ENCODE results near the gene PAN3.
"Not testable (repeated sequence)": the region's sequence is repeated elsewhere in the genome, so short reads cannot be mapped to it uniquely, and the experiment has no call there.

The PAN3 gene, protein sequence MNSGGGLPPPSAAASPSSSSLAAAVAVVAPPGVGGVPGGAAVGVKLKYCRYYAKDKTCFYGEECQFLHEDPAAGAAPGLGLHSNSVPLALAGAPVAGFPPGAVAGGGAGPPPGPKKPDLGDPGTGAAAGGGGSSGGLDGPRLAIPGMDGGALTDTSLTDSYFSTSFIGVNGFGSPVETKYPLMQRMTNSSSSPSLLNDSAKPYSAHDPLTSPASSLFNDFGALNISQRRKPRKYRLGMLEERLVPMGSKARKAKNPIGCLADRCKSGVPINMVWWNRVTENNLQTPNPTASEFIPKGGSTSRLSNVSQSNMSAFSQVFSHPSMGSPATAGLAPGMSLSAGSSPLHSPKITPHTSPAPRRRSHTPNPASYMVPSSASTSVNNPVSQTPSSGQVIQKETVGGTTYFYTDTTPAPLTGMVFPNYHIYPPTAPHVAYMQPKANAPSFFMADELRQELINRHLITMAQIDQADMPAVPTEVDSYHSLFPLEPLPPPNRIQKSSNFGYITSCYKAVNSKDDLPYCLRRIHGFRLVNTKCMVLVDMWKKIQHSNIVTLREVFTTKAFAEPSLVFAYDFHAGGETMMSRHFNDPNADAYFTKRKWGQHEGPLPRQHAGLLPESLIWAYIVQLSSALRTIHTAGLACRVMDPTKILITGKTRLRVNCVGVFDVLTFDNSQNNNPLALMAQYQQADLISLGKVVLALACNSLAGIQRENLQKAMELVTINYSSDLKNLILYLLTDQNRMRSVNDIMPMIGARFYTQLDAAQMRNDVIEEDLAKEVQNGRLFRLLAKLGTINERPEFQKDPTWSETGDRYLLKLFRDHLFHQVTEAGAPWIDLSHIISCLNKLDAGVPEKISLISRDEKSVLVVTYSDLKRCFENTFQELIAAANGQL

DNA sequence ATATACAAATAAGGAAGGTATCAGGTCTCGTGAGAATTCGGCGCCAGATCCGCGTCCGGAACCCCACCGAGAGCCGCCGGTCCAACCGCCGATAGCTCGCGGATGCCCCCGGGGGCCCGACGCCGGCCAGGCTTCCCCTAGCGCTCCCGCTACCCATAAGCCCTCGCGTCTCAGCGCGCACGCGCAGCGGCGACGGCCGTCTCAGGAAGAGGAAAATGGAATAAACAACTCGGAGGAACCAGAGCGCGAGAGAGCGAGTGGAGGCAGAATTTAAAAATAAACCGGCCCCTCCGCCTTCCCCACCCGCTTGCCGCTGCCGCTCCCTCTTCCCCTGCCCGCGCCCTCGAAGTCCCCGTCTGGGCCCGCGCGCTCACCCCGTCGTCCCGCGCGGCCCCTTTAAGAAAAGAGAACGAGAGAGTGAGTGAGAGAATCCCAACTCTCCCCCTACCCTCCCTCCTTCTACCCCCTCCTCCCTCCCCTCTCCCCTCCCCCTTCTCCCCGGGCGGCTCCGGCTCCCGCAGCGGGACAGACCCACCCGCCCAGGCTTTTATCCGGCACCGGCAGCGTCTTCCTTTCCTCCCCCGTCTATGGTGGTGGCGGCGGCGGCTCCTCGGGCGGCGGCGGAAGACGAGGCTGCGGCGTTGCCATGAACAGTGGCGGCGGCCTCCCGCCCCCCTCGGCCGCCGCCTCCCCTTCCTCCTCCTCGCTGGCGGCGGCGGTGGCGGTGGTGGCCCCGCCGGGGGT lies at the start of gene PAN3:
PAN3 (plus strand) TSS at position 534 of the 744 bp plus-strand sequence; CDS start at position 647, 113 bp downstream.
- DNase-seq (ENCODE audit: low read depth): peak; percentile 88

DNA sequence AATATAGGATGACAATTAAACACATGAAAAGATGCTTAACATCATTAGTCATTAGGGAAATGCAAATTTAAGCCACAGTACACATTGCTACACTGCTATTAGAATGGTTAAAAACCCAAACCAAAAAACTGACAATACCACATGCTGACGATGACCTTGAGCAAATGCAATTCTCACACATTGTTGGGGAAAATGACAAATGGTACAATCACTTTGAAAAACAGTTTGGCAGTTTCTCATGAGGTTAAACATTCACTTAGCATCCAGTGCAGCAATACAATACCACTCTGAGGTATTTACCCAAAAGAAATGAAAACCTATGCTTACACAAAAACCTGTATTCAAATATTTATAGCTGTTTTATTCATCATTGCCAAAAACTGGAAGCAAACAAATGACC lies 49.3 kb upstream of the PAN3 start:
- no peak for DNase-seq (ENCODE audit: low read depth)

DNA sequence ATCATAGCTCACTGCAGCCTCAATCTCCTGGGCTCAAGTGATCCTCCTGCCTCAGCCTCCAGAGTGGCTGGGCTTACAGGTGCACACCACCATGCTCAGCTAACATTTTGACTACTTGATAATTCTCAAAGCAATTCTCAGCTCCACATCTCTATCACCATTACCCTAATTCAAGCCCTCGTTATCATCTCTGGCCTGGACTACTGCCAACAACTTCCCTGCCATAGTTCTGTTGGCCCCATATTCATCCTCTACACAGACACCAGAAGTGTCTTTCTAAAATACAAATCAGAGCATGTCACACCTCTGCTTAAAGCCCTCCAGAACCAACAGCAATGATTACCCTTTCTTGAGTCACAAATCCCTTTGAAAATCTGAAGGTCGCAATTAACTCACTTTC lies 45.9 kb upstream of the PAN3 start:
- DNase-seq (ENCODE audit: low read depth): no peak

DNA sequence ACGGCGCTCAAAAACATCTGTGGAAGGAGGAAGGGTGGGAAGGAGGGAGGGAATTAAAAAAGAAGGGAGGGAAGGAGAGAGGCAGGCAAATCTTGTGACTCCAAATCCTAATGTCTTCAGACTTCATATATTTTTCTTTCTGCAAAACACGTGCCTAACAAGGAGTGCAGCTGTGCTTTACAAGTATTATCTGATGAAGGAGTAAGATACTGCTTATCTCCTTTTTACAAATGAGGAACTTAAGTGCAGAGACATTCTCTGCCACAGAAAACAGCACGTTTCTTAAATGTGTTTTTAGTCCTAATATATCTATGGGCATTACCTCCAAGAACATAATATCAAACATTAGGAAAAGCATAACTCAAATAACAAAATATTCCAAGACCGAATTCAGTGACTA lies 44.5 kb upstream of the PAN3 start:
- no peak for DNase-seq (ENCODE audit: low read depth)

DNA sequence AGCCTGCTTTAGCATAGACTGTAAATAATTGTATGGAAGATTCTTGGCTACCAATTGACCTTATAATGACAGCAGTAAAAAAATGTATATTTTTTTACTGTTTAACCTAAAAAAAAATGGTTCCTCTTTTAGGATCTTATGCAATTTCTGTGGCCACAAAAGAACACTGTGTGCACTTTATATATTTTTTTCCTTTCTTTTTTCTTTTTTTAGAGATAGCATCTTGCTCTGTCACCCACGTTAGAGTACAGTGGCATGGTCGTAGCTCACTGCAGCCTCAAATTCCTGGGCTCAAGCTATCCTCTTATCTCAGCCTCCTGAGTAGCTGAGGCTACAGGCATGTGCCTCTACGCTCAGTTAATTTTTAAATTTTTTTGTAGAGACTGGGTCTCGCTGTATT lies 44.0 kb upstream of the PAN3 start:
- DNase-seq (ENCODE audit: low read depth): no peak

DNA sequence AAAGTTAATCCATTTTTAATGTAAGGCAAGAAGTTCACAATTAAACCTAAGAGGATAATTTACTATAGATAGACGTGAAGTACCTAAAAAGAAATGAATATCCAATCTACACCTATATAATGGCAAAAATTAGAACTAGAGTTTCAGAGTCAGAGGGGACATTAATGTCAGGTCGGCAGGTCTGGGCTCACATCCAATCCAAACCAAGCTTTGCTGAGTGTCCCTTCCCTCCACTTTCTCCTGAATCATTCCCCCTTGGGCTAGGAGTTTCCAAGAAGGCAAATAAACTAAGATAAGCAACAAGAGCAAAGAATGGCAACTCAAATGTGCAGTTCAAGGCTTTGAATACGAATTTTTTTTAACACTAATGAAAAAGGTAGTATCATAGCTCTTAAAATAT lies 40.8 kb upstream of the PAN3 start:
- no peak for DNase-seq (ENCODE audit: low read depth)

DNA sequence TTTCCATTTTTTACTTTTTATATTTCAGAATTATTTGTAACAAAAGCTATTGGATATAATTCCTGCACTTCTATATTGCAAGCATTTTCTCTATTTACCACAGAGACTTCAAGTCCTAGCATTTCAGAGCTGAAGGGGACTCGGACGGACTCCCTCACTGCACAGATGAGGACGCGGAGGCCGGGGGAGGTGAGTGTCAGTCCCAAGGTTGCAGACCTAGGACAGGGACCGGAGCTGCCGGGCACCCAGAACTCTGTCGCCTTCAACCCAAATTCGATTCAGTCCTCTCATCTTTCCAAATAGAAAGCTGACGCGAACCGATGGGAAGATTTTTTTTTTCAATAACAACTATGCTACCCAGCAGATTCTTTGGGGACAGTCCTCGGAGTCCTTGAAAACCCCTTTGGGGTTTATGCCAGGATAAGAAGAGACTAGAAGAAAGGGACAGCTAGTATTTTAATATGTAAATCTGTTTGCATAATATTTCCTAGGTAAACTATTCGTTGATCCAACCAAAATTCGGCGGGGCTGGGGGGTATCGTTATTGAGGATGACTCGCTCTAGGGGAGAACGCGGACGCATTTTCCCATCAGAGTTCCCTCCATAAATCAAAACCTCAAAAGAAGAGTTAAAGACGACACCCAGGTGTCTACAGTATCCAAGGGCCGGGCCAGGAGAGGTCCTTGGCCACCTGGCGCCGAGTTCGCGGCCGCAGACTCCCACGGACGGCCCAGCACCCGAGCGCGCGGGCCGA lies 38.8 kb upstream of the PAN3 start:
- no peak for DNase-seq (ENCODE audit: low read depth)

DNA sequence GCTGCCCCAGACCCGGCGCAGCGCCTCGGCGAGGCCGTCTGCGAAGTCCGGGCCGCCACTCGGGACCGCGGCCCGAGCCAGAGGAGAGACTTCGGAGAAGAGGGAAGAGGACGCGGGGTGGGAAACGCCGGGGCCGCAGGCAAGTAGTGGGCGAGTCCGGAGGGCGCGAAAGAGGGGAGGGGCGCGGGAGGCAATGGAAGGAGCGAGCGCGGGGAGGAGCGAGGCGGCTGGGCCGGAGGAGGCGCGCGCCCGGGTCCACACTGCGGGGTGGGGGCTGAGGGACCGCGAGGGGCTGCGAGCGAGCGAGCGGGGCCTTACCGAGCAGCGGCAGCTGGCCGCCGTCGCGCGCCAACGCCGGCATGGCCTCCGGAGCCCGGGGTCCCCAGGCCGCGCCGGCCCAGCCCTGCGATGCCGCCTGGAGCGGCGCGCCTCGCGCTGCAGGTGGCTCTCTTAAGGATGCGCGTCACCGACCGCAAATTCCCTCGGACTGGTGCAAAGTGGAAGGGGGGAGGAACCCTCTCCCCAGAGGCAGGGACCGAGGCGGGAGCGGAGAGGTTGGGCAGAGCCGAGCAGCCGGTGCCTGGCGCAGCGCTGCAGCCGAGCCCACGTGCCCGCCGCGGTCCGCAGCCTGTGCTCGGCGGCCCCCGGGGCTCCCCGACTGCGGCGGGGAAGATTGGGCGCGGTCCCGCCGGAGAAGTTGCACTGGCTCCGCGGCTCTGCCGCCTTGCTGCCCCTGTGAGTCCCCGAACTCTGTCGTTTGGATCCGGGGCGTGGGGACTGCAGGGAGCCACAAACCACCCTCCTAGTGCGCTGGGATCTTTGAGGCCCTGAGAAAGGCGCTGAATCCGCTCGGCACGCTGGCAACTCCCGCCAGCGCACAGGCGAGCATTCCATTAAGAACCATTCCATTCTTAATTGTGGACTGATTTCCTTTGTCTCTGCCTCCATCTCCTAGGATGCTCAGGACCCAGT lies 37.9 kb upstream of the PAN3 start, which contains the start of gene FLT3:
FLT3 (minus strand) TSS at position 427 of the 972 bp plus-strand sequence; CDS start at position 361, 66 bp downstream.
- DNase-seq (ENCODE audit: low read depth): no peak

DNA sequence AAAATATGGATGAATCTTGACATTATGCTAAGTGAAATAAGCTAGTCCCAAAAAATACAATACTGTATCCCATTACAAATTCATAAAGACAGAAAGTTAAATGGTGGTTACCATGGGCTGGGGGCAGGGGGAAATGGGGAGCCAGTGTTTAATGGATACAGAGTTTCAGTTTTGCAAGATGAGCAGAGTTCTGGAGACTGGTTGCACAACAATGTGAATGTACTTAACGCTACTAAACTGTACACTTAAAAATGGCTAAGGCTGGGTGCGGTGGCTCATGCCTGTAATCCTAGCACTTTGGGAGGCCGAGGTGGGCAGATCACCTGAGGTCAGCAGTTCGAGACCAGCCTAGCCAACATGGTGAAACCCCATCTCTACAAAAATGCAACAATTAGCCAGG lies 36.5 kb upstream of the PAN3 start:
- DNase-seq (ENCODE audit: low read depth): not testable (repeated sequence)

DNA sequence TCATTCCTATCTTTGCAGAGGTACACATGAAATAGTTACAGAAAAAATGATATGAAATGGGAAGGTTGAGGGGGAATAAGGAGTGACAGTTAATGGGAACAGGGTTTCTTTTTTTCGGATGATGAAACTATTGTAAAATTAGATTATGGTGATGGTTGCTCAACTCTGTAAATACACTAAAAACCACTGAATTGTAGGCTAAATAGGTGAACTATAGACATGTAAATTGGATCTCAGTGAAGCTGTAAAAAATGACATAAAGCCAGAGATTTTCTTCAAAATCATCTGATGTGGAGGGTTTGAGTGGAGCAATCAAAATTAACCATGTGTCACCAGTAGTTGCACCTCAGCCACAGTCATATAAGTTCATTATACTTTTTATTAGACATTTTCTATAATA lies 31.4 kb upstream of the PAN3 start:
- DNase-seq (ENCODE audit: low read depth): no peak

DNA sequence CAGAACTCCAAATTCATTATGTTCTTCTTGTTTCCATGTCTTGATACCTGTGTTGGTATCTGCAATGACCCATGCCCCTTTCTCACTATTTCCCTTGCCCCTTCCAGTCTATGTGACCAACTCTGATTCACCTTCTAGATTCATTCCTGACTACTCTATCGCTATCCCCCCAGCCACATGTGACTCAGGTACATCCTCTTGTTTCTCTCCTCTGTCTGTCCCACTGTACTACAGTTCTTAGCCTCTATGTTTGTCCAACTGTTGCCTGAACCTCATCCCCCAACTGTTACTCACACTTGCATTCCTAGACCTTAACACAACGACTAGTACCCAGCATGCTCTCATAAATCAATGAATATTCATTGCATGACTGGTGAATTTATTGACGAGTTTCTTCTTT lies 27.9 kb upstream of the PAN3 start:
- no peak for DNase-seq (ENCODE audit: low read depth)

DNA sequence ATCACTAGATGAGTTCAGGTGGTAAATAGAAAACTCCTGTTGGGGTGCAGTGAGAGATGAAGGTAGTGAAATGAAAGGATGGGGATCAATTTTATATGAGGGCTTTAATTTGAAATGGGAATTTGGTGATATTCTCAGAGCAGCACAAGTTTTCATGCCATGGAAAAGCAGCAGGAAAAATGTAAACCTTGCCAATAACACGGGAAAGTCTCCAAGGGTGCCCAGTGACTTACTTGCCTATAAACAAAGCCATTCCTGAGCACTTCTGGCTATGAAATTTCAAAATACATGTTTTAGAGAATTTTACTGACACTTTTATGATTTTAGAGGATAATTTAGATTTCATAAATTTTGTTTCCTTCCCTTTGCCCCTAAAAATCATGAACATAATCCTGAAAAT lies 21.6 kb upstream of the PAN3 start:
- DNase-seq (ENCODE audit: low read depth): no peak

DNA sequence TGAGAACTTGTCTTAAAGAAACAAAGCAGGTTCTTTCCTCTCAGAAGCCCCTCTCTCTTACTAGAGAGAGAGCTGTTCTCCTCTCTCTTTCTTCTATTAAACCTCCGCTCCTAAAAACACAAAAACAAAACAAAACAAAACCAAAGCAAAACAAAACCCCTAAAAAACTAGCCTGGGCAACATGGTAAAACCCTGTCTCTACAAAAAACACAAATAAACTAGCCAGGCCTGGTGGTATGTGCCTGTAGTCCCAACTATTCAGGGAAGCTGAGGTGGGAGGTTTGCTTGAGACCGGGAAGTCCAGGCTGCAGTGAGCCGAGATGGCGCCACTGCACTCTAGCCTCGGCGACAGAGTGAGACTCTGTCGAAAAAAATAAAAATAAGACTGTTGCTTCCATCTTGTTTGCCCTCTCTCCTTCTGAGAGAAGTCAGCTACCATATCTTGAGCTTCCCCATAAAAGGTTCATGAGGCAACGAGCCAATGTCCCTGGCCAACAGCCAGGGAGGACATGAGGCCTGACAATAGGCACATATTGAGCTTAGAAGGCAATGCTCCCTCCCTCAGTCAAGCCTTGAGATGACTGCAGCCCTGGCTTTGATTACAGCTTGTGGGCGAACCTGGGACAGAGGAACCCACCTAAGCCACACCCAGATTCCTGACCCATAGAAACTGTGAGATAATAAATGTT lies 20.5 kb upstream of the PAN3 start:
- no peak for DNase-seq (ENCODE audit: low read depth)

DNA sequence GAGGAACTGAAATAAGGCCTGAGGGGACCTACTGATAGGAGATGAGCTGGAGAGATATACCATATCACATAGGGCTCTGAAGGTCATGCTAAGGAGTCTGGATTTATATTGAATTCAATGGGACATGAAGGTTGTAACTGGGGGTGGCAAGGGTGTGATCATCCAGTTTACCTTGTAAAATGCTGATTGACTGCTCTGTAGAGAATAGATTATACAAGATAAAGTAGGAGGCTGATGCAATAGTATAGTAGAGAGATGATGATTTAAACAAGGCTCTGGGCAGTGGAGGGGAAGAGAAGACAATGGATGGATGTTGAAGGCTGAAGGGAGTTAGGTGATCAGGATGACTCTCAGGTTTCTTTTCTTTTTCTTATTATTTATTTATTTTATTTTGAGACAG lies 18.0 kb upstream of the PAN3 start:
- DNase-seq (ENCODE audit: low read depth): no peak

DNA sequence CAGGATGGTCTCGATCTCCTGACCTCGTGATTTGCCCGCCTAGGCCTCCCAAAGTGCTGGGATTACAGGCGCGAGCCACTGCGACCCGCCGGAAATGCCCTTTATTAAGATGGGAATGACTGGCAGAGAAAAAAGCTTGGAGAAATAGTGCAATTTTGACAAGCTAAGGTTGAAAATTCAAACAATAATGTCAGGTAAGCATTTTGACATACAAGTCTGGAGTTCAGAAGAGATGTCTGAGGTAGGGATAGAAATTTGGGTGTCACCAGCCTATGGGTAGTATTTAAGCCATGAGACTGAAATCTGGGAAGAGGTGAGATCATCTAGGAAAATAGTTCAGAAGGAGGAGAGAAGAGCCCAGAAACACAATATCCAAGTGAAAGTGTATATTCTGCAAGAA lies 17.1 kb upstream of the PAN3 start:
- no peak for DNase-seq (ENCODE audit: low read depth)

DNA sequence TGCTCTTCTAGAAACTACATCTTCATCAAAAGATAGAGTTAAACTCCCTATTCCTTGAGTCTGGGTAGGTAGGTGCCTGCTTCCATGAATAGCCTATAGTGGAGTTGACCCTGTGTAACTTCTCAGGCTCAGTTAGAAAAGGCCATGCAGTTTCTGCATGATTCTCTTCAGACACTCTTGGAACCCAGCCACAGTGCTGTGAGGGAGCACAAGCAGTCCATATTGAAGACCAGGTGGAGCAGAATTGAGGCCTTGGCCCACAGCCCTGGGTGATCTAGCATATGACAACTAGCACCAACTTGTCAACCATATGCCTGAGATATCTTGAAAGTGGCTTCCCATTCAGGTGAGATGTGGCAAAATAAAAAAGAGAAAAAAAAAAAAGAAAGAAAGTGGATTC lies 10.3 kb upstream of the PAN3 start:
- no peak for DNase-seq (ENCODE audit: low read depth)

DNA sequence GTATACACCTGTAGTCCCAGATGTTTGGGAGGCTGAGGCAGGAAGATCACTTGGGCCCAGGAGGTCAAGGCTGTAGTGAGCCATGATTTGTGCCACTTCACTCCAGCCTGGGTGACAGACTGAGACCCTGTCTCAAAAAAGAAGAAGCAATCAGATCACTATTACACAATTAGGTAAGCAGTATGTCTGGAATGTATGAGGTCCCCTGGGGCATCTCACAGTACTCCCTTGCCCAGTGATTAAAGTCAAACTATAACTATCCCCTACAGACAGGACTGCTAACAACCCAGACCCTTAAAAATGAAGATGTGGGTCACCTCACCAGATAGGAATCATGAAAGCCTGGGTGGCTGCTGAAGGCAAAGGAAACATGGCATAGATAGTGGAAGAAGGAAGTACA lies 9.4 kb upstream of the PAN3 start:
- no peak for DNase-seq (ENCODE audit: low read depth)

DNA sequence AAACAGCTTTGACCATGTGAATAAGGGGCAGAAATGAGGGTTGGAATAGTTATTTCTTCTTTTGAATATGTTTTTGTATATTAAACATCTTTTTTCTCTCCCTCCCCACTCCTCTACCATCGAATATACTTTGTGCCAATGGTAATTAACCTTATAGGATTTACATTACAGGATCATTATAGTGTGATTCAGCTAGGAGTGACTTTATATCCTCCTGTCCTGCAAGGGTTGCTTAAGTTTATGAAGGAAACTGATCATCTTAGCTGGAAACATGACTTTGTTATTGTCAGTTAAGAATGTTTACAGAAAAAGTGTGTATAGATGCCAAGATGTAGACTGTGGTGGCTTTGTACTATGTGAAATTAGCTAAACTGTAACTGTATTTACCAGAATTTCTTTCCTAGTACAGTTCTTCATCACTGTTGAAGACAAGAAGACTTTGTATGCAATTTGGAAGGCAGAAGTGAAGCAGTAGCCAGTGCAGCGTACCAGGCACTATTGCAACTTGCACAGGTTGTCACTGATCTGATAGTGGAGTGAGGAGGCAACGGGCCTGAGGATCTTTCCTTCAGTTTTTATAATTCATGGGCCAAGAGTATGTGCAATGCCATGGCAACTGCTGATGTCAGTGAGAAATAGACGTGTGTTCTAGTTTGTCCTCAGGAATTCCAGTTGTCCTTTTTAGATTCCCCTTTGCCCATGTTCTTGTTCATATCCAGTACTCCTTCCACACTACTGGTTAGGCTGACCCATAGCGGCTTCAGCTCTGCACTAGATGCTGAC lies 8.2 kb upstream of the PAN3 start:
- no peak for DNase-seq (ENCODE audit: low read depth)

DNA sequence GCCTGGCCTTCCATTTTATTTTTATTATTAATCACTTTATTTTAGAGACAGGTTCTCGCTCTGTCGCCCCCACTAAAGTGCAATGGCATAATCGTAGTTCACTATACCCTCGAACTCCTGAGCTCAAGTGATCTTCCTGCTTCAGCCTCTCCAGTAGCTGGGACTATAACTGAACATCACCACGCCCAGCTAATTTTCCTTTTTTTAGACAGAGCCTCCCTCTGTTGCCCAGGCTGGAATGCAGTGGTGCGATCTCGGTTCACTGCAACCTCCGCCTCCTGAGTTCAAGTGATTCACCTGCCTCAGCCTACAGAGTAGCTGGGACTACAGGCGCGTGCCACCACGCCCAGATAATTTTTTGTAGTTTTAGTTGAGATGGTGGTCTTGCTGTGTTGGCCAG lies 6.7 kb upstream of the PAN3 start:
- no peak for DNase-seq (ENCODE audit: low read depth)
